ENCODE results near the gene CATSPERZ. TPM values are rescaled to one million over a fixed set of nuclear protein-coding genes. Genes with fewer than 3 reads are reported as not detected.

CATSPERZ gene
- total and polyA plus RNA-seq, 2 donors (not counting 3 experiments of a cell fraction or from before 2014, with no cell fraction given): 0.11 TPM; not detected in 1

DNA sequence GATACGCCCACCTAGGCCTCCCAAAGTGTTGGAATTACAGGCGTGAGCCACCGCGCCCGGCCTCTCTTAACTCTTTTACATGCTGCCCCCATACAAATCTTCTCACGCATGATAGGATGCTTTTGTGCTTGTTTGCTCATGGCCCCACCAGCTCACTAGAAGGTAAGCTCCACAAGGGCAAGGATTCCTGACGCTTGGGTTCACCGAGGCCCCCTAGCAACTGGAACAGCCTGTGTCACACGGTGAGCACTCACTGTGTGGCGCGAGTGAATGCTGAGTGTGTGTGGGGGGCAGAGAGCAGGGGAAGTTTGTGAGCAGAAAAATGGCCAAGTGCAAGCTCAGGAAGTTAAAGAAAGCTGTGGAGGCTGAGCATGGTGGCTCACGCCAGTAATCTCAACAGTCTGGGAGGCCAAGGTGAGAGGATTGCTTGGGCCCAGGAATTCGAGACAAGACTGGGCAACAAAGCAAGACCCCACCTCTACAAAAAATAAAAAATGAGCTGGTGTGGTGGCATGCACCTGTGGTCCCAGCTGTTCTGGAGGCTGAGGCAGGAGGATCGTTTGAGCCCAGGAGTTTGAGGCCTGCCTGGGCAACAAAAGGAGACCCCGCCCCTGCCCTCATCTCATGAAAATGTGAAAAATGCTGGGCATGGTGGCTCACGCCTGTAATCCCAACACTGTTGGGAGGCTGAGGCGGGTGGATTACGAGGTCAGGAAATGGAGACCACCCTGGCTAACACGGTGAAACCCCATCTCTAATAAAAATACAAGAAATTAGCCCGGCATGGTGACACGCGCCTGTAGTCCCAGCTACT is 18.0 kb upstream of the CATSPERZ start:
- no peak overlapping the region for H3K27ac ChIP-seq (ENCODE audit: insufficient read depth, low read depth, low read length)
- BruUV-seq (replicated peaks): no TSS peak
- H2AFZ ChIP-seq (ENCODE audit: low read depth, low read length): no peak overlapping the region
- intact Hi-C loops (cut with micrococcal nuclease): no loop called here
- no peaks in the 10 kb centered on the region for H3K27me3 ChIP-seq (ENCODE audit: control insufficient read depth in 2 of 2, insufficient read depth in 2 of 2, low read length in 2 of 2)
- H3K9me3 ChIP-seq (replicated peaks; ENCODE audit: control insufficient read depth, insufficient read depth, low read length): no peaks in the 10 kb centered on the region
- H3K9me1 ChIP-seq (replicated peaks; ENCODE audit: control insufficient read depth, extremely low read depth, insufficient read depth, low read length): no peaks in the 10 kb centered on the region
- dilution Hi-C loops (cut with MboI; ENCODE audit: extremely low pct_ligation_motif_present, low sequenced_read_pairs): no loop called here
- TF ChIP-seq, protein P1, sequence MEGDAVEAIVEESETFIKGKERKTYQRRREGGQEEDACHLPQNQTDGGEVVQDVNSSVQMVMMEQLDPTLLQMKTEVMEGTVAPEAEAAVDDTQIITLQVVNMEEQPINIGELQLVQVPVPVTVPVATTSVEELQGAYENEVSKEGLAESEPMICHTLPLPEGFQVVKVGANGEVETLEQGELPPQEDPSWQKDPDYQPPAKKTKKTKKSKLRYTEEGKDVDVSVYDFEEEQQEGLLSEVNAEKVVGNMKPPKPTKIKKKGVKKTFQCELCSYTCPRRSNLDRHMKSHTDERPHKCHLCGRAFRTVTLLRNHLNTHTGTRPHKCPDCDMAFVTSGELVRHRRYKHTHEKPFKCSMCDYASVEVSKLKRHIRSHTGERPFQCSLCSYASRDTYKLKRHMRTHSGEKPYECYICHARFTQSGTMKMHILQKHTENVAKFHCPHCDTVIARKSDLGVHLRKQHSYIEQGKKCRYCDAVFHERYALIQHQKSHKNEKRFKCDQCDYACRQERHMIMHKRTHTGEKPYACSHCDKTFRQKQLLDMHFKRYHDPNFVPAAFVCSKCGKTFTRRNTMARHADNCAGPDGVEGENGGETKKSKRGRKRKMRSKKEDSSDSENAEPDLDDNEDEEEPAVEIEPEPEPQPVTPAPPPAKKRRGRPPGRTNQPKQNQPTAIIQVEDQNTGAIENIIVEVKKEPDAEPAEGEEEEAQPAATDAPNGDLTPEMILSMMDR (IDR thresholded peaks at IDR 0.05; ENCODE audit: extremely low read depth in 1 of 2, insufficient read depth in 1 of 2, low read depth in 1 of 2, low read length in 2 of 2): no peak
- no peak for TF ChIP-seq MYC (IDR thresholded peaks at IDR 0.05; ENCODE audit: low read depth, low read length)
- no peak for TF ChIP-seq POLR2AphosphoS5 (IDR thresholded peaks at IDR 0.05; ENCODE audit: insufficient read depth, low read depth, low read length)
- no peak for TF ChIP-seq JUN (IDR thresholded peaks at IDR 0.05; ENCODE audit: borderline replicate concordance, insufficient read depth, insufficient read length, low read depth)
- no peak for TF ChIP-seq GATA2 (IDR thresholded peaks at IDR 0.05; ENCODE audit: insufficient read depth, insufficient read length, low read depth, low read length)
- TF ChIP-seq POLR2A (IDR thresholded peaks at IDR 0.05; ENCODE audit: low read depth, low read length): no peak
- no peak for TF ChIP-seq FOS (IDR thresholded peaks at IDR 0.05; ENCODE audit: borderline replicate concordance, insufficient read depth, low read length)
- TF ChIP-seq MAX (IDR thresholded peaks at IDR 0.05; ENCODE audit: insufficient read depth, insufficient read length): no peak
- no peak for TF ChIP-seq EZH2 (IDR thresholded peaks at IDR 0.05; ENCODE audit: borderline replicate concordance, low read depth, low read length, severe bottlenecking)
- H3K9ac ChIP-seq (replicated peaks; ENCODE audit: extremely low read depth, insufficient read depth, low read length): no peak overlapping the region
- POLR2A ChIA-PET: interaction anchor here (1.1 kb wide), 1 partner anchor 11 kb away, joined by 3 read pairs; no protein-coding TSS in a partner anchor
- H3K4me2 ChIP-seq (ENCODE audit: insufficient read depth, low read length): no peak overlapping the region
- peaks cover 2% of the 10 kb centered on the region for H3K79me2 ChIP-seq (ENCODE audit: control insufficient read depth, insufficient read depth, low read length)
- CTCF ChIA-PET: interaction anchor here (1.3 to 2.3 kb wide), 4 partner anchors 10 to 78 kb away, joined by 3 to 8 read pairs (median 6); no protein-coding TSS in a partner anchor
- DNase-seq (ENCODE audit: low read depth, low spot score): no peak
- peaks cover 11% of the 10 kb centered on the region for H3K4me1 ChIP-seq (ENCODE audit: control insufficient read depth, extremely low read depth, insufficient read depth, low read length)
- peaks cover 2 to 12% of the 10 kb centered on the region in 2 experiments for H3K36me3 ChIP-seq (ENCODE audit: control insufficient read depth in 2 of 2, extremely low read depth in 1 of 2, insufficient read depth in 2 of 2, low read length in 2 of 2)
- H4K20me1 ChIP-seq (replicated peaks; ENCODE audit: control insufficient read depth, extremely low read depth, insufficient read depth, low read length): no peaks in the 10 kb centered on the region
- H3K4me3 ChIP-seq (replicated peaks in 1 of 3; ENCODE audit: insufficient read depth in 1 of 3, low read depth in 1 of 3, low read length in 3 of 3): no peak overlapping the region
- no peak for FAIRE-seq

Data from endothelial cell of umbilical vein (primary cell).